Chondrocyte (in vitro differentiated cells): ENCODE results near the gene PLCG2. TPM values are rescaled to one million over a fixed set of nuclear protein-coding genes. Genes with fewer than 3 reads are reported as not detected.

Experiments used
- DNase-seq: peaks from one replicate; pipeline ENCODE4 v3.0.0; 2021; ENCODE audit warnings: mixed read lengths, low spot score
- H3K27ac Mint-ChIP-seq: one replicate; pipeline ENCODE4 v1.8.0; 2021; ENCODE audit warnings: mild to moderate bottlenecking, moderate library complexity, mixed read lengths; ENCODE audit not compliant: unreplicated experiment
- H3K27me3 Mint-ChIP-seq: 2 replicates; pipeline ENCODE4 v1.8.0; 2021; ENCODE audit warnings: low read depth, mixed read lengths
- H3K36me3 Mint-ChIP-seq: 2 replicates; pipeline ENCODE4 v1.8.0; 2021; ENCODE audit warnings: low read depth, mixed read lengths
- H3K4me1 Mint-ChIP-seq: 2 replicates; pipeline ENCODE4 v1.8.0; 2021; ENCODE audit warnings: low read depth, mild to moderate bottlenecking, mixed read lengths
- H3K4me3 Mint-ChIP-seq: one replicate; pipeline ENCODE4 v1.8.0; 2021; ENCODE audit warnings: mild to moderate bottlenecking, moderate library complexity, mixed read lengths; ENCODE audit not compliant: unreplicated experiment
- H3K9me3 Mint-ChIP-seq: 2 replicates; pipeline ENCODE4 v1.8.0; 2021; ENCODE audit warnings: low read depth, mixed read lengths
- total RNA-seq: library from RNA; stranded (reverse); gene quantifications from 3 replicates; pipeline ENCODE4 v1.2.1, GENCODE V29; 2021
- TF ChIP-seq, protein P1 (sequence below): fragments of 200-600 bp; sonication (generic); IDR thresholded peaks from 2 replicates; pipeline ENCODE4 v1.5.0; 2021; ENCODE audit warnings: antibody characterized with exemption, mild to moderate bottlenecking, moderate library complexity

Gene PLCG2
- total RNA-seq, 1 donor from 2014 or later = 1.1 TPM

GRCh38 chr16:81917375-81917774, 138.3 kb downstream of the PLCG2 start:
- Mint-ChIP-seq H3K9me3 (no peaks in the 10 kb centered on the region), H3K4me1 (no peaks in the 10 kb centered on the region), H3K4me3 (no peak overlapping the region), H3K27ac (no peak overlapping the region), H3K36me3 (no peaks in the 10 kb centered on the region), H3K27me3 (peaks cover 16% of the 10 kb centered on the region)
- DNase-seq = no peak
- TF ChIP-seq, protein P1, sequence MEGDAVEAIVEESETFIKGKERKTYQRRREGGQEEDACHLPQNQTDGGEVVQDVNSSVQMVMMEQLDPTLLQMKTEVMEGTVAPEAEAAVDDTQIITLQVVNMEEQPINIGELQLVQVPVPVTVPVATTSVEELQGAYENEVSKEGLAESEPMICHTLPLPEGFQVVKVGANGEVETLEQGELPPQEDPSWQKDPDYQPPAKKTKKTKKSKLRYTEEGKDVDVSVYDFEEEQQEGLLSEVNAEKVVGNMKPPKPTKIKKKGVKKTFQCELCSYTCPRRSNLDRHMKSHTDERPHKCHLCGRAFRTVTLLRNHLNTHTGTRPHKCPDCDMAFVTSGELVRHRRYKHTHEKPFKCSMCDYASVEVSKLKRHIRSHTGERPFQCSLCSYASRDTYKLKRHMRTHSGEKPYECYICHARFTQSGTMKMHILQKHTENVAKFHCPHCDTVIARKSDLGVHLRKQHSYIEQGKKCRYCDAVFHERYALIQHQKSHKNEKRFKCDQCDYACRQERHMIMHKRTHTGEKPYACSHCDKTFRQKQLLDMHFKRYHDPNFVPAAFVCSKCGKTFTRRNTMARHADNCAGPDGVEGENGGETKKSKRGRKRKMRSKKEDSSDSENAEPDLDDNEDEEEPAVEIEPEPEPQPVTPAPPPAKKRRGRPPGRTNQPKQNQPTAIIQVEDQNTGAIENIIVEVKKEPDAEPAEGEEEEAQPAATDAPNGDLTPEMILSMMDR = no peak

DNA sequence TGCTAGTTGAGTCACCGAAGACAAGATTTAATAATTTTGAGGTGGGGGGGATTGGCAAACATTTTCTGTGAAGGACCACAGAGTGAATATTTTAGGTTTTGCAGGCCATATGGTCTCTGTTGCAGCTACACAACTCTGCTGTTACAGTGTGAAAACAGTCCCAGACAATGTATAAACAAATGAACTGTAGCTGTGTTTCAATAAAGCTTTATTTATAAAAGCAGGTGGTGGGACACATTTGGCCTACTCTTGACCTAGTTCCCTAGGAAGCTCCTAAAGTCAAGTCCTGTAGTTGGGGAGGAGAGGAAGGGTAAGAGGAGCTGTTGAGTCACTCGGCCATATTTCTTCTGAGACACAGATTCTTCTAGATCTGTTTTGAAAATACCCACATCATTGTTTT, 139.8 kb downstream of the PLCG2 start:
- no peak overlapping the region for H3K27ac Mint-ChIP-seq
- H3K27me3 Mint-ChIP-seq = peaks cover 19% of the 10 kb centered on the region
- H3K9me3 Mint-ChIP-seq = no peaks in the 10 kb centered on the region
- TF ChIP-seq, protein P1 = no peak
- DNase-seq = no peak
- no peaks in the 10 kb centered on the region for H3K36me3 Mint-ChIP-seq
- H3K4me1 Mint-ChIP-seq = no peaks in the 10 kb centered on the region
- H3K4me3 Mint-ChIP-seq = no peak overlapping the region

- H3K9me3 Mint-ChIP-seq = no peaks in the 10 kb centered on the region
- H3K27ac Mint-ChIP-seq = no peak overlapping the region
- TF ChIP-seq, protein P1 = no peak
- no peaks in the 10 kb centered on the region for H3K36me3 Mint-ChIP-seq
- peaks cover 16% of the 10 kb centered on the region for H3K27me3 Mint-ChIP-seq
- no peak overlapping the region for H3K4me3 Mint-ChIP-seq
- H3K4me1 Mint-ChIP-seq = no peaks in the 10 kb centered on the region
- DNase-seq = no peak
Measured at GRCh38 chr16:81920498-81920897, 141.4 kb downstream of the PLCG2 start.

DNA sequence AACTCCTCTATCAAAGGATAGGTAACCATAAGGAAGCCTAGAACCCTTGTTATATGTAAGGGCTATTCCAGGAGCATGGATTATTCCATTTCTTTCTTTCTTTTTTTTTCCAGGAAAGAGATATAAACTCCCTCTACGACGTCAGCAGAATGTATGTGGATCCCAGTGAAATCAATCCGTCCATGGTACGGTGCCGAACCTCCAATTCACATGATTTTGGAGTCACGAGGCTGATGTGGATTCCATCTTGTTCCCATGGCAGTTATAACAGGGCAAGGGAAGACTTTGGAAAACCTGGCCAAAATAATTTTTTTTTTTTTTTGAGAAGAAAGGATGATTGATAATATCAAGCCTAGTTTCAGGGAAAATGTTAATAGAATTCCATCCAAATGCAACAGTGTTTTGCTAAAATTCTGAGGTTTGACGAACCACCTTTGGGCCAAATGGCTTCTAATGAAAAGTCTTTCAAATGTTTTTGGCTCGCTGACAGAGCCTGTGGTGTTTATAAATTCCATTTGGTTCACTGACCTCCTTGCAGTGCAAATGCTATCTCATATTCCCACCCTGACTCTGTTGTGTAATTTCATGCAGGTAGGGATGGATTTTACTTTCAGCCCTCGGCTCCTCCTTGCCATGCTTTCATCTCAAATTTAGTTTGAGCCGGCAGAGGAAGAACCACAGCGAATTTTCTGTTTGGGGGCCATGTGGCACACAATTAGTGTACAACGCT, 142.2 kb downstream of the PLCG2 start:
- DNase-seq = no peak
- Mint-ChIP-seq H3K9me3 (no peaks in the 10 kb centered on the region), H3K36me3 (no peaks in the 10 kb centered on the region), H3K4me1 (no peaks in the 10 kb centered on the region), H3K27me3 (peaks cover 20% of the 10 kb centered on the region), H3K4me3 (no peak overlapping the region), H3K27ac (no peak overlapping the region)
- TF ChIP-seq, protein P1 = no peak

- Mint-ChIP-seq H3K9me3 (no peaks in the 10 kb centered on the region), H3K27me3 (peaks cover 18% of the 10 kb centered on the region), H3K27ac (no peak overlapping the region), H3K4me1 (no peaks in the 10 kb centered on the region), H3K4me3 (no peak overlapping the region), H3K36me3 (no peaks in the 10 kb centered on the region)
- TF ChIP-seq, protein P1 = no peak
- no peak for DNase-seq
Measured at GRCh38 chr16:81921843-81922584, 142.9 kb downstream of the PLCG2 start.
